Activated CD4-positive, alpha-beta T cell treated with anti-CD3 and anti-CD28 coated beads, Interleukin-2, Interleukin-4, amounts not matched to agents 100 ng/mL and 50 ng/mL, durations not matched to agents 16 hours and 8 hours (primary cell): ENCODE measurements around the gene MIS12.

Experiments used
- DNase-seq: peaks from one replicate; pipeline ENCODE4 v3.0.0-alpha.2; 2020; ENCODE audit warnings: low spot score

MIS12 gene, protein sequence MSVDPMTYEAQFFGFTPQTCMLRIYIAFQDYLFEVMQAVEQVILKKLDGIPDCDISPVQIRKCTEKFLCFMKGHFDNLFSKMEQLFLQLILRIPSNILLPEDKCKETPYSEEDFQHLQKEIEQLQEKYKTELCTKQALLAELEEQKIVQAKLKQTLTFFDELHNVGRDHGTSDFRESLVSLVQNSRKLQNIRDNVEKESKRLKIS

GRCh38 chr17:5486206-5487124 is at the start of gene MIS12:
MIS12 (plus strand) TSS chr17:5486566; CDS start chr17:5488863, 2,297 bp downstream.
- peak; percentile 98 for DNase-seq

GRCh38 chr17:5437721-5438317 is 48.5 kb upstream of the MIS12 start:
- no peak for DNase-seq

GRCh38 chr17:5438716-5439445 is 47.5 kb upstream of the MIS12 start, which contains the start of gene C1QBP:
C1QBP (minus strand) TSS chr17:5439155; CDS start chr17:5439073, 82 bp downstream.
- DNase-seq = peak; percentile 93

- no peak for DNase-seq
Observed at GRCh38 chr17:5439446-5439764, 47.0 kb upstream of the MIS12 start.

- DNase-seq = no peak
Observed at GRCh38 chr17:5443728-5444127, 42.6 kb upstream of the MIS12 start.

DNA sequence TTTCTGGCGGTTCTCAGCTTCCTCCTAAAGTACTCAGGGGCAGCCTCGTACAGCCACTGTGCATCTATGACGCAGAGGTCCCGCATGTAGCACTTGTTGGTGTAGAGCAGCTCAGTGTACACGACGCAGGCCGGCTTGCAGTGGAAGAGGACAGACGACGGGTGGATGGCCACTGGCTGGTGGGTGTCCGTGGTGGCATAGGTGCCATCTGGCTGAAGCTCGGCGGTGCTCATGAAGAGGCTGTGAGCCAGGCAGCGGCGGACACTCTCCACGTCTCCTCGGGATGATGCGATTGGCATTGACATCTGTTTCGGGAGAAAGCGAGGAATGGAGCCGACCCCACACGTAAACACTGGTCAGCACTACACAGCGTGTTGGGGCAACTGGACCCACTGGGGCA is 42.2 kb upstream of the MIS12 start:
- DNase-seq = no peak

DNA sequence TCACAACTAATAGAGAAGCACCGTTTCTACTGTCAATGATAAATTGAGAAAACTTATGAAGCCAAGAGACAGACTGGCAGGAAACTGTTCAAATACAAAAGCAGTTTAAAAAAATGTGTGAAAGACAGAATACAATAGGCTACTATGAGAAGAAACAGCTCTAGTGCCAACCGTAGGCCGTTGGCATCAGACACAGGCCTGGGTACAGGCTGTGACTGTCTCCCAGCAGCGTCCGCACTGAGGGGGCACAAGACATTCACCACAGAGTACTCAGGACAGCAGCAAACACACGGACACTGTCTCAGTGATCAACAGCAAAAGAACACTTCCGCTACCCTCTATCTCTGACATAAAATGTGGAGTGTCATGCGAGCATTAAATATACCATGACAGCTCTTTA is 39.6 kb upstream of the MIS12 start:
- DNase-seq = no peak

DNA sequence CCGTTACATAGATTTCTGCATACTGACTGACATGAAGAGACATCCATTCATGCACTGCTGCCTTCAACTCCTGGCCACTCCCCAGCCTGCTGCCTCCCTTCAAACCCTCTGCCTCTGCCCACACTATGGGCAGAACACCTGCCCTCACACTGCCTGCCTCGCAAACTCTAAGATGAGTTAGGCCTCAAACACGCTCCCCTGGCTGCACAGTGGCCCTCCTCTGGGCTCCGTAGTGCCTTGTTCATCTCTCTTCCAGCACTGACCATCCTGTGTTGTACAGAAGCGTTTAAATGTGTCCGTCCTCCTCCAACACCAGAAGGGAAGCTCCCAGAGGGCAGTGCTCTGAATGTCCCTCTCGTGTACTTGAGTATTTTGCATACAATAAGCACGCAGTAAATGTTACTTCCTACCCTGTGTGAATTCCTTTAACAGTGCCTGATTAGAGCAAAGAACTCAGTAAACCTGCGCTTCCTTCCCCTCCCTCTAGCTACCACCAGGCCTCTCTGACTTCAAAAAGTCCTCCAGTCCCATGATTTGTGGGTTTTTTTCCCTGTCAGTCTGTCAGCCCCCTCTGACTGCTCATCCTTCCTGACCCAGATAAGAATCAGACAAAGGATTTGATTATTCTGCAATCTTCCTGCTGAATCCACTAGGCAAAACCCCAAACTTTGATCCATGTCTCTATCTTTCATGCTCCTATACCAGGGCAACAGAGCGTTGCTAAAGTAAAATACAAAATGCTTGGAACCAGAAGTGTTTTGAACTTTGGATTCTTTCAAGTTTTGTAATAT is 21.5 kb upstream of the MIS12 start:
- no peak for DNase-seq

- DNase-seq = no peak
Observed at GRCh38 chr17:5466295-5466694, 20.1 kb upstream of the MIS12 start.

GRCh38 chr17:5467416-5467815 is 18.9 kb upstream of the MIS12 start:
- no peak for DNase-seq

- DNase-seq = peak; percentile 16
Observed at GRCh38 chr17:5468075-5468473, 18.3 kb upstream of the MIS12 start.

GRCh38 chr17:5472511-5472910 is 13.9 kb upstream of the MIS12 start:
- no peak for DNase-seq

DNA sequence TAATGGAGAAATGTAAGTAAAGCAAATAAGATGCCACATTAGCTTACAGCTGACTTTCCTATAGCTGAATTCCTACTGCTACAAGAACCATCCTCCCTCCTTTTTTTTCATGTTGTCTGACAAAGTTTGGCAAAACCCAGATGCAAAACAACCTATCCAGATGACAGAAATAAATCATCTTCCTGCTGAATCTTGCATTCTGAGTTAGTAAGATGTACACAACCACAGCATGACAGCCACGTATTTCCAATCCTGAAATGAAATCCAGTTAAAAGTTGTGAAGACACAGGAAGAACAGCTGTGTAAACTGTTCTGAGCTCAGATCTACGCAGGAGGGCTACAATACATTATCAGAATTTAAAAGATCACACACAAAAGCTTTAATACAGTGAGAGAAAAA is 12.5 kb upstream of the MIS12 start:
- DNase-seq = no peak

DNA sequence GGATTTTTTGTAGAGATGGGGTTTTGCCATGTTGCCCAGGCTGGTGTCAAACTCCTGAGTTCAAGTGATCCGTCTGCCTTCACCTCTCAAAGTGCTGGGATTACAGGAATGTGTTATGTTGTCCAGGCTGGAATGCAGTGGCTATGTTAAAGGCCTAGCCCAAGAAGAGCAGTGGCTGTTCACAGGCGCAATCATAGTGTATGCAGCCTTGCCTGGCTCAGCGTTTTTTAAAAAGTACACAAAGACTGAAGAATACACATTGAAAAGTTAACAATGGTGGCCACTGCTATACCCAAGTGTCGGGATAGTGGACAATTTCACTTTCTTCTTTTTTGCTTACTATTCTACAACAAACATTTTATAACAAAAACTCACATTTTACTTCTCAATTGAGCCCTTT is 7.4 kb upstream of the MIS12 start:
- DNase-seq = no peak

DNA sequence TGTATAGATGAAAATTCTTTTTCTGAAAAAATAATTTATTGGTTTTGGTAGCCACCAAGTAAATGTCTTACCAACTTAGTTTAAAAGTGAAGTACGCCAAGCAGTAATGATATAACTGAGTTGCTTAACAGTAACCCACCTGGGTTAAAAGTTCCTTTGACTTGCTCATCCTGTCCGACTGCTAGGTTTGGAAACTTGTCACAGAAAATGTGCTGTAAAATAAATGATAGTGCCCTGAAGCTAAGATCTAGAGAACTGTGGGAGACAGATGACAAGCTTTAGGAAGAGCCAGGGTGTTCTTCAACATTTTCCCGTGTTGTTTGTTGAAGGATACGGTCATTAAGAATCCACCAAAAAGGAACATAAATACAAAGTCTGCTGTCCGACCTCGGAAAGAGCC is 5.4 kb upstream of the MIS12 start:
- no peak for DNase-seq

DNA sequence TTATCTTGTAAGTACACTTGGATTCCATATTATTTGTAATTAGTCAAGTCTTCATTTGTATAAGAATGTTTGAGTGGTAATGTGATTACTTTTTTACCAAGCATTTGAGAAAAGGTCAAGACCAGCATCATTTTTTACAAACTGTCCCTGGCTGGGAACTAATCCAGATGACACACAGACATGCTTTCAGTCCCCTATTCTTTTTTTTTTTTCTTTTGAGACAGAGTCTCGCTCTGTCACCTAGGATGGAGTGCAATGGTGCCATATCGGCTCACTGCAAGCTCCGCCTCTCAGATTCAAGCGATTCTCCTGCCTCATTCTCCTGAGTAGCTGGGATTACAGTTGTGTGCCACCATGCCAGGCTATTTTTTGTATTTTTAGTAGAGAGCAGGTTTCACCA is 4.9 kb upstream of the MIS12 start:
- DNase-seq = no peak

DNA sequence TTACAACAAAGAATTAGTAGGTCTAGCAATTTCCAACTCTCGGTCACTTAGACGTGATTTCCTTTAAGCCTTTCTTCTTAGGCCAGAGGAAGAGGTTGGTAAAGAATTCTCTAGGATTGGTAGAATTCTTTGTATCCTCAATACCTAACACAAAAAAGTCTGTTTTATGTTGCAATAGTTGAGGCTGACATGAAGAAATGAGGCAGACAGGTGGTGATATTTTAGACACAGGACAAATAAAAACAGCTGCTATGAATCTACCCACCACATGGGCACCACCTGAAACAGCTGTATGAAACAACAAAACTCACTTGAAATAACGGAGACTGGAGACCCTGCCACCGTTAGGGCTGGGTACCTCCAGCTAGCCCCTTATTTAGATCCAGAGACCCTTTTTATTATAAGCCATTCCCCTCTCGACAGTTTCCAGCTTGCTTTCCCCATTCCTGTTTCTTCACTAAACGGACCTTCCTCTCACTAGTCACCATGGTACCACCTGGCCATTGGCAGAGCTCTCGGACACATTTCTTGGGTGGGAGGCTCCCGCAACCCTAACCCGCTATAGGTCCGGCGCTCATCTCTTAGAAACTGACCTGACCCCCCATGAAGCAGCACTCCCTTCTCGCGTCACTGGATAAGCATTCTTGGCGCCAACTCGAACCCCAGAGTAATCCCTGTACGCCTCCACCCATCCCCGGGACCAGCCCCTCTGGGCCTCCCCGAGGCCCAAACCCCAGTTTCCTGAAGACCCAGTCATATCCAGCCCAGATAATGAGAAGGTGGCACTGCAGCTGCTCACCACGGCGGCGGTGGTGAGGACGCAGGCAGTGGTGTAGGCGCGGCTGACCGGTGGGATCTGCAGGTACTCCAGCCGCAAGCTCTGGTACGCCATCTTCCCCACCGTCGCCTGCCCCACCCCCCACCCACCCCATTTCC is 828 bp upstream of the MIS12 start, which contains the start of gene DERL2:
Gene DERL2 (minus strand): TSS at position 909 of the 936 bp plus-strand sequence. CDS start 17 bp downstream, at position 892.
- no peak for DNase-seq

- DNase-seq = no peak
Observed at GRCh38 chr17:5488752-5489151, 2.4 kb downstream of the MIS12 start.

GRCh38 chr17:5492970-5493369 is 6.6 kb downstream of the MIS12 start:
- no peak for DNase-seq

DNA sequence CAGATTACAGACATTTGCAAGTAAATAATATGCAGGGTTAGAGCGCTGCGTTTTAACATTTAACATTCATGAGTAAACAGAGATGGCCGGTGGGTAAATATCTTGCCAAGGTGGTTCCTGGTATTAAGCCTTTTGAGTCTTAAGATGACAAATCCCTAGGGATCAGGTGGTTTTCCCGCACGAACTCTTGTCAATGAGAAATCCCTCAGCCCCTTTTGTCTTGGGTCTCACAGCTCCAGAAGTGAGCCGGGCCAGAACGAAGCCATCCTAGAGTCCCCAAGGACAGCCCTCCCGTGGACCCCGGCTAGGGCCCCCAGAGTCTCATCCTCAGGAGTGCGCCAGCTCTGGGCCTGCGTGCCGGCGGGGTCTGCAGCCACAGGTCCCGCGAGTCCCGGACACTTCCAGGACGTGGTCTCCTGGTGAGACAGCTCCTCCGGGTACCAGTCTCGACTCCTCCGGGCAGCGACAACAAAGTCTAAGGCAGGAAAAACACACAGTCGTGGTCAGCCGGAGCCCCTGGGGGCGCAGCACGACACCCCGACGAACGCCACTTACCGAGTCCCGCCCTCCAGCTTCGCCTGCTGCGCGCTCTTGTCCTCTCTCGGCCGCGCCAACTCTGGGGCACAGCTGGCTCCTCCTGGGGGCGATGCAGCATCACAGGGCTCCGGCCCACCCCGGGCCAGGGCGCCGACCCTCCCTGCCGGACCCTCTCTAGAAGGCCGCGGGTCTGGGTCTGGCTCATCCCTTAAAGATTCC is 13.3 kb downstream of the MIS12 start:
- no peak for DNase-seq
